GM23248 (cell line): Measurements from ENCODE around the gene FGF14. TPM values are rescaled to one million over a fixed set of nuclear protein-coding genes. Genes with fewer than 3 reads are reported as not detected.
"Not testable (repeated sequence)": the region's sequence is repeated elsewhere in the genome, so short reads cannot be mapped to it uniquely, and the experiment has no call there.

Source experiments
- DNase-seq: peaks from one replicate; pipeline ENCODE4 v3.0.0-alpha.2; 2015
- H2AFZ ChIP-seq: fragments of 200-600 bp; sonication (generic); 2 replicates; pipeline ENCODE4 v1.6.1; 2016; ENCODE audit warnings: antibody characterized with exemption
- H3F3A ChIP-seq: fragments of 200-600 bp; sonication (generic); 2 replicates; pipeline ENCODE4 v1.6.1; 2016; ENCODE audit warnings: mild to moderate bottlenecking, antibody characterized with exemption, mixed run types; ENCODE audit not compliant: insufficient read depth
- H3K27ac ChIP-seq: fragments of 200-600 bp; sonication (generic); 2 replicates; pipeline ENCODE4 v1.5.1; 2016; ENCODE audit warnings: mild to moderate bottlenecking
- H3K27me3 ChIP-seq: fragments of 200-600 bp; sonication (generic); replicated peaks from 2 replicates; pipeline ENCODE4 v1.6.1; 2016; ENCODE audit warnings: mild to moderate bottlenecking; ENCODE audit not compliant: insufficient read depth
- H3K36me3 ChIP-seq: fragments of 200-600 bp; sonication (generic); 2 replicates; pipeline ENCODE4 v1.6.1; 2016; ENCODE audit warnings: low read depth, mild to moderate bottlenecking
- H3K4me1 ChIP-seq: fragments of 200-600 bp; sonication (generic); 2 replicates; pipeline ENCODE4 v1.6.1; 2016; ENCODE audit warnings: mild to moderate bottlenecking; ENCODE audit not compliant: insufficient read depth
- H3K4me2 ChIP-seq: fragments of 200-600 bp; sonication (generic); one replicate; pipeline ENCODE4 v1.6.1; 2016; ENCODE audit warnings: mild to moderate bottlenecking; ENCODE audit not compliant: unreplicated experiment
- H3K4me3 ChIP-seq: fragments of 200-600 bp; sonication (generic); 2 replicates; pipeline ENCODE4 v1.5.1; 2016; ENCODE audit warnings: mild to moderate bottlenecking
- H3K79me2 ChIP-seq: fragments of 200-600 bp; sonication (generic); 2 replicates; pipeline ENCODE4 v1.6.1; 2016; ENCODE audit warnings: mild to moderate bottlenecking; ENCODE audit not compliant: insufficient read depth
- H3K9ac ChIP-seq: fragments of 200-600 bp; sonication (generic); 2 replicates; pipeline ENCODE4 v1.6.1; 2016; ENCODE audit warnings: mild to moderate bottlenecking
- H3K9me2 ChIP-seq: fragments of 200-600 bp; sonication (generic); 2 replicates; pipeline ENCODE4 v1.6.1; 2016; ENCODE audit warnings: mixed run types, mild to moderate bottlenecking, moderate library complexity; ENCODE audit not compliant: insufficient read depth
- H3K9me3 ChIP-seq: fragments of 200-600 bp; sonication (generic); one replicate; pipeline ENCODE4 v1.6.1; 2017; ENCODE audit warnings: low read depth
- H4K20me1 ChIP-seq: fragments of 200-600 bp; sonication (generic); 2 replicates; pipeline ENCODE4 v1.6.0; 2016; ENCODE audit not compliant: insufficient read depth
- EZH2 ChIP-seq: fragments of 200-600 bp; sonication (generic); IDR thresholded peaks from 2 replicates; pipeline ENCODE4 v1.6.1; 2018; ENCODE audit warnings: antibody characterized with exemption, mild to moderate bottlenecking; ENCODE audit not compliant: insufficient read depth, poor library complexity, severe bottlenecking
- EZH2phosphoT487 ChIP-seq: fragments of 200-600 bp; sonication (generic); IDR thresholded peaks from 2 replicates; pipeline ENCODE4 v1.6.1; 2018; ENCODE audit warnings: antibody characterized with exemption, moderate library complexity, mild to moderate bottlenecking, low read depth; ENCODE audit not compliant: insufficient read depth
- WGBS, 2 experiments: methylation state at CpG; one replicate each; pipeline ENCODE4 v1.1.6; 2015 to 2017; ENCODE audit warnings: low lambda C conversion rate in 2 of 2, low coverage in 1 of 2; ENCODE audit errors: missing lambda C conversion rate in 2 of 2; 5-methylcytosine and 5-hydroxymethylcytosine counted together
- in situ Hi-C: fragments of 300-500 bp; cut with MboI; formaldehyde crosslinking; loops from 2 replicates; pipeline ENCODE4 v1.15.0; 2020
- polyA plus RNA-seq: library from polyadenylated mRNA; unstranded; fragments of >200 nt; fragmentation: Nextera tagmentation; extraction: Ambion mirVana; gene quantifications from 2 replicates; pipeline ENCODE4 v1.2.1, GENCODE V29; 2016
- total RNA-seq: library from RNA; depleted of rRNA; stranded (reverse); fragments of >200 nt; shearing (Covaris generic); gene quantifications from 2 replicates; pipeline ENCODE4 v1.2.3, GENCODE V29; 2014

FGF14 gene
- total and polyA plus RNA-seq, 2 experiments from 2014 or later: 1.9 TPM; not detected in 1

- DNase-seq: no peak
- in situ Hi-C loops: no loop called here
Measured at GRCh38 chr13:102018716-102019115, 383.1 kb downstream of the FGF14 start.

GRCh38 chr13:102017248-102017647 is 384.6 kb downstream of the FGF14 start:
- no peaks in the 10 kb centered on the region for H3K9me2 ChIP-seq
- in situ Hi-C loops: no loop called here
- H3K9ac ChIP-seq: no peak overlapping the region
- no peak for DNase-seq
- H3K79me2 ChIP-seq: no peaks in the 10 kb centered on the region
- no peak overlapping the region for H2AFZ ChIP-seq
- H3K27me3 ChIP-seq: no peaks in the 10 kb centered on the region
- no peak overlapping the region for H3K4me2 ChIP-seq
- no peaks in the 10 kb centered on the region for H3K9me3 ChIP-seq
- TF ChIP-seq EZH2: no peak
- TF ChIP-seq EZH2phosphoT487: no peak
- no peaks in the 10 kb centered on the region for H3K4me1 ChIP-seq
- H3K36me3 ChIP-seq: no peaks in the 10 kb centered on the region
- no peak overlapping the region for H3K27ac ChIP-seq
- no peaks in the 10 kb centered on the region for H4K20me1 ChIP-seq
- H3F3A ChIP-seq: no peaks in the 10 kb centered on the region
- H3K4me3 ChIP-seq: no peak overlapping the region

More at GRCh38 chr13:102018716-102019115, 383.1 kb downstream of the FGF14 start:
- Histone ChIP-seq H3K27ac (no peak overlapping the region), H3K4me1 (no peaks in the 10 kb centered on the region), H3K36me3 (no peaks in the 10 kb centered on the region), H3K9ac (no peak overlapping the region), H4K20me1 (no peaks in the 10 kb centered on the region), H3K4me2 (no peak overlapping the region), H3K4me3 (no peak overlapping the region), H2AFZ (no peak overlapping the region), H3K79me2 (no peaks in the 10 kb centered on the region), H3K9me2 (no peaks in the 10 kb centered on the region), H3F3A (no peaks in the 10 kb centered on the region), H3K27me3 (no peaks in the 10 kb centered on the region), H3K9me3 (no peaks in the 10 kb centered on the region)
- no peak for TF ChIP-seq EZH2phosphoT487
- no peak for TF ChIP-seq EZH2

GRCh38 chr13:102012299-102013293 is 389.3 kb downstream of the FGF14 start:
- H3K27ac ChIP-seq: no peak overlapping the region
- H3K4me1 ChIP-seq: no peaks in the 10 kb centered on the region
- no peaks in the 10 kb centered on the region for H3K9me2 ChIP-seq
- no peak overlapping the region for H3K4me3 ChIP-seq
- H3K79me2 ChIP-seq: no peaks in the 10 kb centered on the region
- H3K27me3 ChIP-seq: no peaks in the 10 kb centered on the region
- H3K4me2 ChIP-seq: no peak overlapping the region
- no peaks in the 10 kb centered on the region for H3K36me3 ChIP-seq
- no peak overlapping the region for H2AFZ ChIP-seq
- no peak for DNase-seq
- 18 to 21% methylated on average over 7 of the region's 7 CpGs for WGBS, 2 experiments
- H3F3A ChIP-seq: no peaks in the 10 kb centered on the region
- H4K20me1 ChIP-seq: no peaks in the 10 kb centered on the region
- no peak overlapping the region for H3K9ac ChIP-seq
- TF ChIP-seq EZH2 (no peak), EZH2phosphoT487 (no peak)
- in situ Hi-C loops: no loop called here
- H3K9me3 ChIP-seq: no peaks in the 10 kb centered on the region

GRCh38 chr13:102011455-102011854 is 390.4 kb downstream of the FGF14 start:
- H3K4me1 ChIP-seq, H3K36me3 ChIP-seq, H2AFZ ChIP-seq, DNase-seq, H3K9me2 ChIP-seq, H3K9ac ChIP-seq, H4K20me1 ChIP-seq, H3F3A ChIP-seq, H3K4me2 ChIP-seq, H3K9me3 ChIP-seq, H3K27ac ChIP-seq, H3K4me3 ChIP-seq, in situ Hi-C loops, H3K27me3 ChIP-seq, H3K79me2 ChIP-seq: not testable (repeated sequence)
- WGBS, 2 experiments: 12 to 13% methylated on average over 5 of the region's 5 CpGs
